Omental fat pad (tissue), 4 donors: Measurements from ENCODE around the gene RNF182. TPM values are rescaled to one million over a fixed set of nuclear protein-coding genes. Genes with fewer than 3 reads are reported as not detected.

Experiments used
- ATAC-seq: fragments of 150-250 bp; one replicate; pipeline ENCODE4 v1.9.1; 2016; ENCODE audit warnings: mild to moderate bottlenecking, moderate library complexity; ENCODE audit not compliant: low FRiP score
- DNase-seq: peaks from one replicate; pipeline ENCODE4 v3.0.0-alpha.2; 2019; ENCODE audit warnings: low spot score
- CTCF ChIP-seq, 3 donors: fragments of 450-650 bp; IDR thresholded peaks; one replicate each; pipeline ENCODE4 v1.5.1; 2016 to 2017; ENCODE audit warnings: antibody characterized with exemption in 3 of 3, mild to moderate bottlenecking in 3 of 3, moderate library complexity in 2 of 3
- total RNA-seq, 4 donors: library from RNA; depleted of rRNA; stranded (reverse); fragments of >200 nt; gene quantifications; one replicate each; pipeline ENCODE4 v1.1.0, GENCODE V29; 2016

Gene RNF182
- total RNA-seq, 4 donors from 2014 or later, result 0.96 to 2.1 (median 1.9) TPM; not detected in 1

GRCh38 chr6:13910443-13910842, 14.3 kb upstream of the RNF182 start:
- TF ChIP-seq CTCF (IDR thresholded peaks at IDR 0.05), result no peak
- no peak for DNase-seq
- ATAC-seq, result no peak

GRCh38 chr6:13911337-13911736, 13.4 kb upstream of the RNF182 start:
- DNase-seq (no peak), ATAC-seq (no peak)
- no peak for TF ChIP-seq CTCF (IDR thresholded peaks at IDR 0.05)

GRCh38 chr6:13913226-13914001, 11.3 kb upstream of the RNF182 start:
- ATAC-seq (no peak), DNase-seq (no peak)
- TF ChIP-seq CTCF (IDR thresholded peaks at IDR 0.05), result no peak

GRCh38 chr6:13914351-13914750, 10.4 kb upstream of the RNF182 start:
- no peak for ATAC-seq
- DNase-seq, result no peak

GRCh38 chr6:13915561-13916229, 9.1 kb upstream of the RNF182 start:
- ATAC-seq (no peak), DNase-seq (no peak)
- no peak for TF ChIP-seq CTCF (IDR thresholded peaks at IDR 0.05)

More at GRCh38 chr6:13914351-13914750, 10.4 kb upstream of the RNF182 start:
- TF ChIP-seq CTCF (IDR thresholded peaks at IDR 0.05), result no peak

GRCh38 chr6:13916230-13916944, 8.4 kb upstream of the RNF182 start:
- no peak for TF ChIP-seq CTCF (IDR thresholded peaks at IDR 0.05)
- no peak for ATAC-seq

More at GRCh38 chr6:13916230-13916944, 8.4 kb upstream of the RNF182 start:
- DNase-seq, result no peak
